Daoy (cell line): ENCODE measurements around the gene GALK1. TPM values are rescaled to one million over a fixed set of nuclear protein-coding genes. Genes with fewer than 3 reads are reported as not detected.
A peak's percentile ranks its signal among the peaks of the same experiment; 100 is the strongest.
"Not testable (repeated sequence)": the region's sequence is repeated elsewhere in the genome, so short reads cannot be mapped to it uniquely, and the experiment has no call there.

Source experiments
- DNase-seq: peaks from one replicate; pipeline ENCODE4 v3.0.0-alpha.2; 2015; ENCODE audit warnings: low read depth
- total RNA-seq: library from RNA; depleted of rRNA; stranded (reverse); fragments of >200 nt; shearing (Covaris generic); gene quantifications from 2 replicates; pipeline ENCODE4 v1.2.3, GENCODE V29; 2014

Gene GALK1
- total RNA-seq, 1 experiment from 2014 or later: 14.3 TPM

GRCh38 chr17:75763613-75764416, 1.2 kb downstream of the GALK1 start:
- peak; percentile 13 for DNase-seq

DNA sequence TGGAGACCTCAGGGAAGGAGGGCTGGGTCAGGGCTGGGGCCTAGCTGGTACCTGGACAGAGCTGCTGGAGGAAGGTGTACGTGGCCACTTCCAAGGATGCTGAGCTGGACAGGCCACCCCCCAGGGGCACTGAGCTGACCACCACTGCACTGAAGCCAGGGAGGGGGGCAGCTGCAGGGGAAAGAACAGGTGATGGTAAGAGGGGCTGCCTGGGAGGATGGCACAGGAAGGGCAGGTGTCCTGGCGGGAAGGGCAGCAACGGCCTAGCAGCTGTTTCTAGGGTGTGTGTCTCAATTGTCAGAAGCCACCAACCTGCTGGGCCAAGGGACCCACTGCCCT, 1.8 kb downstream of the GALK1 start:
- no peak for DNase-seq

DNA sequence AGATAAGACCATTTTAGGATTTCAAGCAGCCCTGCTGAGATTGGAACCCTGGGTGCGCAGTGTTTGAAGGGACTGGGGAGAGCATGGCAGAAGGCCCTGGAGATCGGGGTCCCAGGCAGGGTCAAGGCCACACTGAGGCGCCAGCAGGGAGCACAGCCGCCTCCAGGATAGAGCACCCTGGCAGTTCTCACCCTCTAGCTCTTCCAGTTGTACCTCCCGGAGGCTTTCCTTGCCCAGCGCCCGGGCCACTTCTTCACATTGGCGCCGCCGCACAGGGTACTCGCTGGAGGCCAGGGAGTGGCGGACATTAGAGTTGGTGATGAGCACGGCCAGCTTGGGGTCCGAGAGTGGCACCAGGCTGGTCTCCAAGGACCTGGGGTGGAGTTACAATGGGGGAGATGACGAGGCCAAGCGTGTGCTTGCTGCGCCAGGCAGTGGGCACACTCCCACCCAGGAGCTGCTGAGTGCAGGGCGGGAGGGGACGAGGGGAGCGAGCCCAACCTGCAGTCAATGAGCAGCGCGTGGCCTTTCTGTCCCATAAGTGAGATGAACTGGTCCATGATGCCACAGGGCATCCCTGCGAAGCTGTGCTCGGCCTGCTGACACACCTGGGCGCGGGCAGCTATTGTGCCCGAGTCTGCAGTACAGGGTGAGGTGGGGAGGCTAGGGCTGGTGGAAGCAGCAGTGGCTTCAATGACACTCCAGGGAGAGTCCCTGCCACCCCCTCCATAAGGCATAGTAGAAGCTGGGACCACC, 2.3 kb downstream of the GALK1 start:
- no peak for DNase-seq

DNA sequence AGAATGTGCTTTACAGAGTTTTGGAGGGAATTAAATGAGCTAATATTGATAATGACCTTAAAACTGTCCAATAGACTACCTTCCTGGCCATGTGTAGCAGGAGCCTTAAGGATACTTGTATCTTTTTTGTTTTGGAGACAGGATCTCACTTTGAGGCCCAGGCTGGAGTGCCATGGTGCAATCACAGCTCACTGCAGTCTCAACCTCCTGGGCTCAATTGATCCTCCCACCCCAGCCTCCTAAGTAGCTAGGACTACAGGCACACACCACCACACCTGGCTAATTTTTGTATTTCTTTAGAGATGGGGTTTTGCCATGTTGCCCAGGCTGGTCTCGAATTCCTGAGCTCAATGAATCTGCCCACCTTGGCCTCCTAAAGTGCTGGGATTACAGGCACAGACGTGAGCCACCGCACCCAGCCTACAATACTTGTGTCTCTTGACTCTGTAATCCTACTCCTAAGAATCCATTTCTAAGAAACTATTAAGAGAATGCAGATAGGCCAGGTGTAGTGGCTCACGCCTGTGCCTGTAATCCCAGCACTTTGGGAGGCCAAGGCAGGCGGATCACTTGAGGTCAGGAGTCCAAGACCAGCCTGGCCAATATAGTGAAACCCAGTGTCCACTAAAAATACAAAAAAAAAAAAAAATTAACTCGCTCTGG, 4.9 kb downstream of the GALK1 start:
- DNase-seq: not testable (repeated sequence)

DNA sequence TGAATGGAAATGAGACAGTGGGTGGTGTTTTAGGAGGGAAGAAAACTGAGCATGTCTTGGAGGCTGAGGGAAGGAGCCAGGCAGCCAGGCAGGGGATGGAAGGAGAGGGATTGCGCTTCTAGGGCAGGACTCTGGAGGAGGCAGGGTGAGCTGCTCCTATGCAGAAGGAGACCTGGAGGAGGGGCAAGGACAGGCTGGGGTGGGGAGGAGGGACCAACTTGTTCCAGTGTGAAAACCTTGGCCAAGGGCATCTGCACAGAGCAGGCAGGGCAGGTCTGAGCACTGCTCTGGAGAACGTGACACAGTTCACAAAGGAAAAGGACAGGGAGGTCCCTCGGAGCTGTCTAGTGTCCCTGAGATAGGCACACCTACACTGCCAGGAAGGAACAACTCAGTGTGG, 5.5 kb downstream of the GALK1 start:
- DNase-seq: no peak

DNA sequence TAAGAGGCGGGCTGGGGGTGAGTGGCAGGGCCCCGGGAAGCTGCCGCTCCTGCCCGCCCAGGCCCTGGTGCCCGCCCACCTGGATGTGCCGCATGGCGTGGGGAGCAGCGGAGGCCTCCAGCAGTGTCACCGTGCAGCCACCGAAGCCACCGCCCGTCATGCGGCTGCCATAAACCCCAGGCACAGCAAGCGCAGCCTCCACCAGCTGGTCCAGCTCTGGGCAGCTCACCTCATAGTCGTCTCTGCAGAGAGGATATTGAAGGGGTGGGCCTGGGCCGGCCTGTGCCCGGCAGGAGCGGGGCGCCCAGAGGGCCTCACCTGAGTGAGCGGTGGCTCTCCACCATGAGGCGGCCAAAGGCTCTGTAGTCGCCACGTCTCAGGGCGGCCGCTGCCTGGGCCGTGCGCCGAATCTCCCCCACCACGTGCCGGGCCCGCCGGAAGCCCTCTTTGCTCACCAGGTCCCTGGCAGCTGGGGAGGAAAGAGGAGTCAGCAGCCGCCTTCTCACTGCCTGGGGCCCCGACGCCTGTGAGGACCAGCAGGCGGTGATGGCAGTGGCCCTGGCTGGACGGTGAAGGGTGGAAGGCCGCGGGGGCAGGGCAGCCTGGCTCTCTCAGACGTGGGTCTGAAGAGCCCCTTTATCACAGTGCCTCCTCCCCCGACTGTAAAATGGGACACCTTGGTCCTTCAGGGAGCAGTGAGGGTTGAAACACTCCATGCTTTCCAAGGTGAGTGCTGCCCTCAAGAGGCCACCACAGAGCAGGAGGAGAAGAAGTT, 6.7 kb downstream of the GALK1 start:
- no peak for DNase-seq

- no peak for DNase-seq
Measured at GRCh38 chr17:75757086-75757681, 7.8 kb downstream of the GALK1 start.

- DNase-seq: no peak
Measured at GRCh38 chr17:75756451-75757085, 8.4 kb downstream of the GALK1 start.

DNA sequence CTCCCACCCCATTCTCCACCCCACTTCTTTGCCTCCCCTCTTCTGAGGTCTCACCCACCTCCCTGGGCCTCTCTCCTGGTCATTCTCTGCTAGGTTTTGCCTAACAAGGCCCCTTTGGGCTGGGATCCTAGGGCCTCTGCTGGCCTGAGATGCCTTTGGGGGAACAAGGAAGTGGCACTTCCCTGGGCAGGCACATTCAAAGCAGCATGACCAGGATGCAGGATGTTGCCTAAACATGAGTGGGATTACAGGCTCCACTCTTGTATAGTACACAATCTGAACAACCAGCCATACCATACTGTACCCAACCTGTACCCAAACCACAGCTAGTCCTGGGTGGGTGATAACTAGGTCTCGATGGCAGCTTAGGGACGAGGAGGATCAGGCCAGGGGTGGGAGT, 9.0 kb downstream of the GALK1 start:
- no peak for DNase-seq

DNA sequence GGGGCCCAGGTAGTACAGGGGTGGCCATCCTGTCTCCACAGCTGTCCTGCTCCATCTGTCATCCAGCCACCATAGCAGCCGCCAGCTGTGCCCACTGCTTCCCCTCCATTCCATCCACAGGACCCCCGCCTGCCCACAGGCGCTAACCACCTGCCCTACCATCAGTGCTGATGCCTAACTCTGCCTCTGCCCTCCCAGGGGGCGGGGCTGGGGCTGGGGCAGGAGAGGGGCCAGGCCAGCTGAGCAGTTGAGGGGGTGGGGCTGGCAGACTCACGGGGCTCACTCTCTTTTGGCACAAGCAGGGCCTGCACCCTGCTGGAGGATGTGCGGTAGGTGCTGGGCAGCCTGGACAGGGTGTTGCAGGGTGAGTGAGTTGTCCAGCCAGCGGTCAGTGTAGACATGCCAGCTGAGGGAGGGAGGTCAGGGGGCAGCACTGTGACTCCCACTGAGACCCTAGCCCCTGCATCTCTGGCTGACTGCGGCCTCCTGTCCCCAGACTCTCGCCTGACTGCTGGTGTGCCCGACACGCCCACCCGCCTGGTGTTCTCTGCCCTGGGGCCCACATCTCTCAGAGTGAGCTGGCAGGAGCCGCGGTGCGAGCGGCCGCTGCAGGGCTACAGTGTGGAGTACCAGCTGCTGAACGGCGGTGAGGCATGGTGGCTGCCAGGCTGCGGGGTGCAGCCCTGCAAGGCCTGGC, 9.6 kb downstream of the GALK1 start:
- no peak for DNase-seq

DNA sequence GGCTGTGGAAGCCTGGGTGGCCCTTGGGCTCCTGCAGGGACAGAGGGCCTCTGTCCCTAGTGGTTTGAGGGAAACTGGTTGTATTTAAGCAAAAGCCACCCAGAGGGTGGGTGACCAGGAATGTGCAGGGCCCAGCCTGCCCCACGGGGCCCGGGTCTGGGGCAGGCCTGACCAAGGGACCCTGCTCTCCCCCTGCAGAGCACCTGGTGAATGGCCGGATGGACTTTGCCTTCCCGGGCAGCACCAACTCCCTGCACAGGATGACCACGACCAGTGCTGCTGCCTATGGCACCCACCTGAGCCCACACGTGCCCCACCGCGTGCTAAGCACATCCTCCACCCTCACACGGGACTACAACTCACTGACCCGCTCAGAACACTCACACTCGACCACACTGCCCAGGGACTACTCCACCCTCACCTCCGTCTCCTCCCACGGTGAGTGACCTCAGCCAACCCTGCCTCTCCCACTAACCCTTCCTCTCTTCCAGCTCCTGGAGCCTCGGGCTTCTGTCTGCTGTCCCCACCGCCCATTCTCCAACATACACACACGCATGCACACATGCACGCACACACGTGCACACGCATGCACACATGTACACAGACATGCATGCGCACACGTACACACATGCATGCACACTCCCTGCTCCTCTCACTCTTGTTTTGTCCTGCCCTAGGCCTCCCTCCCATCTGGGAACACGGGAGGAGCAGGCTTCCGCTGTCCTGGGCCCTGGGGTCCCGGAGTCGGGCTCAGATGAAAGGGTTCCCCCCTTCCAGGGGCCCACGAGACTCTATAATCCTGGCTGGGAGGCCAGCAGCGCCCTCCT, 10.4 kb downstream of the GALK1 start:
- no peak for DNase-seq

GRCh38 chr17:75753514-75754377, 11.2 kb downstream of the GALK1 start:
- peak; percentile 86 for DNase-seq

DNA sequence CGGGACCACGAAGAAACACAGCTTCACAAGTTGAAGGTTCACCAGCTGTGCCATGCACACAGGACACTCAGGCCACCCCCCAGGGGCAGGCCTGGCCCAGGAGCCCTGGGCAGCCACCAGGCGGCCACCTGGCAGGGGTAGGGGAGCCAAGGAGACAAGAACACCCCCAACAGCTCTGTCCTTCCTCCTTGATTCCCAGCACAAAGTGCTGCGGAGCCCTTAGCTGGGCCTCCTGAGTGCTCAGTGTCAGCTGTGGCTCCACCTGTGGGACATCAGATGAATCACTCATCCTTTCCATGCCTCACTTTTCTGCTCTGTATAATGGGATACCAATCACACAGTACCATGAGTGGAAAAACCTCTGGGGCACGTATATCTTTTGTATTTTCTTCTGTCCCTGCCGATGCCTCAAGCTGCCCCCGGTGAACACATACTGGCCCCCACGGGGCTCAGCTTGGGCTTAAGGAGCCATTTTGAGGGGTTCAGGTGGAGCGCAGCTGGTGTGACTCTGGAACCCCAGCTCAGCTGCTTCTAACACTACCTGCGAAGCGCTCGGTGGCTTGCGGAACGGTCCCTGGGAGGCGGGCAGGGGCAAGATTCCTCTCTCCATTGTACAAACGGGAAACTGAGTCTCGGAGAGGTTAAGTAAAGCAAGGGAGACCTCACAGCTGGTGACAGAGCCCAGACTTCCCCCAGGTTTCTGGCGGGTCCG, 12.0 kb downstream of the GALK1 start:
- DNase-seq: no peak

GRCh38 chr17:75752405-75752709, 12.6 kb downstream of the GALK1 start:
- no peak for DNase-seq

- DNase-seq: no peak
Measured at GRCh38 chr17:75751676-75752404, 13.2 kb downstream of the GALK1 start.

DNA sequence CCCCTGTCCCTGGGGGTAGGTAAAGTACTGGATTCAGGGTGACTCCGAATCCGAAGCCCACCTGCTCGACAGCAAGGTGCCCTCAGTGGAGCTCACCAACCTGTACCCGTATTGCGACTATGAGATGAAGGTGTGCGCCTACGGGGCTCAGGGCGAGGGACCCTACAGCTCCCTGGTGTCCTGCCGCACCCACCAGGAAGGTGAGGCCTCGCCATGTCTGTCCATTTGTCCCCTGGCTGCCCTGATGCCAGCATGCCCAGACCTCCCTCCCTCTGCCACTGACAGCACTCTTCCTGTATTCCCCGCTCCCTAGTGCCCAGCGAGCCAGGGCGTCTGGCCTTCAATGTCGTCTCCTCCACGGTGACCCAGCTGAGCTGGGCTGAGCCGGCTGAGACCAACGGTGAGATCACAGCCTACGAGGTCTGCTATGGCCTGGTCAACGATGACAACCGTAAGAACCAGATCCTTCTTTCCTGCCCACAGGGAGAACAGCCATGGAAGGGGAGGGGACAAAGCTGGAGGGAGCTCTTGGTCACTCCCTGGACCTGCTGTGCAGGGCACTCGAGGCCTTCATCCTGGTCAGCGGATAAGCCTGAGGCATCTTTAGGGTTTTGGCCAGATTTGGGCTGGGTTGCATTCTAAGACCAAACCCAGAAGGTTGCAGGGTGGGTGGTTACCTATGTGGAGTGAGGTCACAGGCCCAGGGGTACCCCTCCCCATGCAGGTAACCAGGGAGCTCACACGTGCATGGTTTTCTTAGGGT, 14.2 kb downstream of the GALK1 start:
- no peak for DNase-seq
